CD4-positive, alpha-beta T cell treated with Interleukin-6 at 100 ng/mL for 8 hours (primary cell): ENCODE measurements around the gene TMEM198.
A peak's percentile ranks its signal among the peaks of the same experiment; 100 is the strongest.

Source experiments
- DNase-seq: peaks from one replicate; pipeline ENCODE4 v3.0.0-alpha.2; 2020; ENCODE audit warnings: mixed read lengths, low spot score

TMEM198 gene

DNA sequence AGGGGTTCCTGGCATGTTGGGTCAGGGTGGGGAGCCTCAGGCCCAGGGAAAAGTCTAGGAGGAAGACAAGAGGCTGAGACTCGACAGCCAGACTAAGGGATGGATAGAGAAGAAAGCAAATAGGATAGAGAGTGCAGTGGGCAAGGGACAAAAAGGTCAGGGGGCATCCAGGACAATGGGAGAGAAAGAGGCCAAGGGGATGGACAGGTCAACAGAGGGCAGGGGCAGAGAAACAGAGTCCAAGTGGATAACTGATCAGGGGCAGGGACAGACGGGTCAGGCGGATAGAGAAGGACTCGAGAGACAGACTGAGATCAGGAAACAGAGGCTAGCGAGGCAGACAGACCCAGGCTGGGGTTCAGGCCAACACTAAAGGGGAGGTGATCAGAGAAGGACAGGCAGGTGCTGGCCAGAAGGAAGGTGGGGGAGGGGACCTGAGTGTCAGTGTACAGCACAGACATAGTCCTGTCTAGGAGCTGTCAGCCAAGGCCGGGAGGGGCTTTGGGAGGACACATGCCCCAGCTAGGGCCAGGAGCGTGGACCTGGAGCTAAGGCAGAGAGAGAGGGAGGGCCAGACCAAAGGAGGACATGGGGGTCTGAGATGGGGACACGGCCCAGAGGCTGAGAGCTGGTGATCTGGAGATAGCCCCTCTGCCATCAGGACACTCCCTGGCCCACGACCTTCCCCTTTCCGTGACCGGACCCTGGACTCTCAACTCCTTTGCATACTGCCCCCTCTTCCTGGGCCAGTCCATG, 17.3 kb upstream of the TMEM198 start:
- no peak for DNase-seq

DNA sequence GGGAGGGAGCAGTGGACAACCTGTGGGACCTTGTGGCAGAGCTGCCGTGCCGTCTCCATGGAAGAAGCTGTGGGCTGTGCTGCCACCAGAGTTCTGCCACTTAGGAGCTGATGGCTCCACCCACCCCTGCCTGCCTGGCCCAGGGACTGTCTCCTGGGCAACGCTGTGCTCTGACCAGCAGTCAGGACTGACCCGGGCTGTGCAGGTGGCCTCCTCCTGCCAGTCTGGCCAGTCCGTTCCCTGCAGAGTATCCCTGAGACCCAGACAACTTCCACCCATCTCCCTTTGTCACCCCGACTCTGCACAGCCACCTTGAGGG, 16.8 kb upstream of the TMEM198 start:
- DNase-seq: no peak

DNA sequence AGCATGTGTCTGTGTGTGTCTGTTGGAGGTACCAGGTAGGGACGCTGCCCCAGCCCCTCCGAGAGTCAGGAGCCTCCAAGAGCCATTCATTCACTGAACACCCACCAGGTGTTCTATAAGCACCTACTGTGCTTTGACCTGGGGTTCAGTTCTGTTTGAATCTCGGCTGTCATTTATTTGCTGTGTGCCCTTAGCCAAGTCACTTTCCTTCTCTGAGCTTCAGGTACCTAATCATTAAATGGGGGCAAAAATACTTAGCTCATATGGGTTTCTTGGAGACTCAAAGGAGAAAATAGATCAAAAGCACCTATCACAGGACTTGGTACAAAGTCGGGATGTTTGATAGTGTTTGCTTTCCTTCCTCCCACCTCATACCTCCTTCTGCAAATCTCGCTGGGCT, 16.4 kb upstream of the TMEM198 start:
- no peak for DNase-seq

DNA sequence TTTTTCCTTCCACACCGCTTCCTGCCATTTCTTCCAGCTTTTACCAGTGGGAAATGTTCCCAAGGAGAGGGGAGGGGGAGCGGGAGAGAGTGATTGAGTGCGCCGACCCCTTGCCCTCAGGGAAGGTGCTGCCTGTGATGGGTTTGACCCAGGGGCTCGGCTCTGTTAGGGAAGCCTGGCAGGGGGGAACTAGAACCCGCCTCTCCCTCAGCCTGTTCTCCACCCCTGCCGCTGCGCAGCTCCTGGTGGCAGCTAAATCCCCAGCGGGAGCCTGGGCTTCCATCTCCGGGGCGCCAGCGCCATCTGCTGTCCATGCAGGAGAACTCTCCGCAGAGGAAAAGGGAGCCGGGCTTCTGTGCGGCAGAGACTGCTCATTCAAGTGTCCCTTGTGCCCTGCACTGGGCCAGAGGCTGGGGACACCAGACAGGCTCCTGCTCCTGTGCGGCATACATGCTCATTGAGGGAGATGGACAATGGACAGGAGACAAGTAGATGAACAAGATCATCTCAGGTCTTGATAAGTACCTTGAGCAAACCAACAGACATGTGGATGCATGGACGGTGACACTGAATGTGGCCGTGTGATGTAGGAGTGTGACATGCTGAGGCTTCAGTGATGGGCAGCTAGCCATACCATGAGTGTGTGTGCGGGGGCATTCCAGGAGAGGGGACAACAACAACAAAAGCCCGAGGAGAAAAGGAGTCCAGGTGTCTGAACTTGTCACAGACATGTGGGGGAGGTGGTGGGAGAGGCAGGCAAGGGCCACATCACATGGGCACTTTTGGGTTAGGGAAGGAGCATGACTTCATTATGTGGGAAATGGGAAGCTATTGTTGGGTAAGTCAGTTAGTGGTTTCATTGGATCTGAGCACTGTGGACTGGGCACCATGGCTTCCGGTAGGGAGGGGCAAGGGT, 13.5 kb upstream of the TMEM198 start:
- peak; percentile 80 for DNase-seq

DNA sequence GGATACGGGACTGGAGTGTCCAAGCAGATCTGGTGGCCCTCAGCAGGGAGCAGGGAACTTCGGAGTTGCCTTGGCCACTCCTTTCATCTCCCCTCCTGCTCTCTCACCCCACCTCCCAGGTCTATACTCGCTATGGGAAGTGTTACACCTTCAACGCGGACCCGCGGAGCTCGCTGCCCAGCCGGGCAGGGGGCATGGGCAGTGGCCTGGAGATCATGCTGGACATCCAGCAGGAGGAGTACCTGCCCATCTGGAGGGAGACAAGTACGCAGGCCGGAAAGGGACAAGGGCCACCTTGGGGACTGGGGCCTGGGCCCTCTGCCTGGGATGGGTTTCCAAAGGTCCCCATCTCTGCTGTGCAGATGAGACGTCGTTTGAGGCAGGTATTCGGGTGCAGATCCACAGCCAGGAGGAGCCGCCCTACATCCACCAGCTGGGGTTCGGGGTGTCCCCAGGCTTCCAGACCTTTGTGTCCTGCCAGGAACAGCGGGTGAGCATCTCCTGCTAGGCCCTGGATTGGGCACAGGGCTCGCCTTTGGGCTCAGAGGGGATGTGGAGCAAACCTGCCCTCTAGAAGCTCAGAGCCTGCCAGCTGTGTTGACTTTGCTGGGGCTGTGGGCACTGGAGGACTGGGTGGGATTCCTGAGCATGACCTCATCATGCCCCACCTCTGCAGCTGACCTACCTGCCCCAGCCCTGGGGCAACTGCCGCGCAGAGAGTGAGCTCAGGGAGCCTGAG, 12.0 kb upstream of the TMEM198 start:
- DNase-seq: no peak

DNA sequence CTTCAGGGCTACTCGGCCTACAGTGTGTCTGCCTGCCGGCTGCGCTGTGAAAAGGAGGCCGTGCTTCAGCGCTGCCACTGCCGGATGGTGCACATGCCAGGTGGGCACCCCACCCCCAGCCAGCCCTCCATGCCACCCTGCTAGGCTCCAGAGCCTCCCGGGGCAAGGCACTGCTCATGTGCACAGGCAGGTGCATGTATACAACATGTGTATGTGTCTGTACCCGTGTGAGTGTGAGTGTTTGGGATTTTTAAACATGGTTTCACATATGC, 11.5 kb upstream of the TMEM198 start:
- DNase-seq: no peak

DNA sequence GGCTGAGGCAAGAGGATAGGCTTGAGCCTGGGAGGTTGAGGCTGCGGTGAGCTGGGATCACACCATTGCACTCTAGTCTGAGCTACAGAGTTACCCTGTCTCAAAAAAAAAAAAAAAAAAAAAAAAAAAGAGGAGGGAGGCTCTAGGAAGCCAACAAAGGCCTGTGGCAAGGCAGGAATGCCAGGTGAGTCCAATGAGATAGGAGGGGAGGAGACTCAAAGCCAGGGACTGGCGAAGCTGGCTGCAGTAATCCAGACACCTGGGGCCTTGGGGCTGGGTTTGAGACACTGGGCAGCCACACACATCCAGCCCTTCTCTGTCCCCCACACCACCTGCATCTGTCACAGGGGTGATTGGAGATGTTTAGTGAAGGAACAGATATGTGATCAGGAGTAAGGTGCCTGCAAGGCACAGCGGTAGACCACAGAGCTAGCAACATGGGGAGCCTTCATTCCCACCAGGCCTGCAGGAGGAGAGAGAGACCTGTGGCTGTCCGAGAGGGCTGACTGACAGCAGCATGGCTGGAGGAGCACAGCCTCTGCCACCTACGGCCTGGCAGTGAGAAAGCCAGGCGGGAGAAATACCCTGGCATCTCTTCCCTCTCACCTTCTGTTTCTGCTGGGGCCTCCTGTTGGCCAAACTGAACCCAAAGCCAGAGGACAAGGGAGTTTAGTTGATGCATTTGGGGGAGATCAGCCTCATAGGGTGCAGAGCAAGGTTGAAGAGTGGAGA, 9.7 kb upstream of the TMEM198 start:
- DNase-seq: no peak

DNA sequence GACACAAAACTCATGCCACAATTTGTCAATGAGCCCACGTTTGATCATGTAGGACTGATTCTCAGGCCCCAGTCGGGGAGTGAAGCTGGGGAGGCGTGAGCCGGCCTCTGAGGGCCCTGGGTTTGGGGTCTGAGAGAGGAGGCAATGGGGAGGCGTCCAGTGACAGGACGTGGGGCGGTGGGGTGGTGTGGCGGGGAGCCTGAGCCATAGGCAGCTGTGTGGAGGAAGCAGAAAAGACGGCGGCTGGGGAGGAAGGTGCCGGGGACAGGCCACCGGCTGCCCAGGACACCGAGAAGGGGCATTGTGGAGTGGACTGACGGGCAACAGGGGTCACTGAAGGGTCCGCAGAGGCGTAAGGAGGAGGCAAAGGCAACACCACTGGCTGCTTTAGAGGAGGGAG, 7.4 kb upstream of the TMEM198 start:
- DNase-seq: no peak

DNA sequence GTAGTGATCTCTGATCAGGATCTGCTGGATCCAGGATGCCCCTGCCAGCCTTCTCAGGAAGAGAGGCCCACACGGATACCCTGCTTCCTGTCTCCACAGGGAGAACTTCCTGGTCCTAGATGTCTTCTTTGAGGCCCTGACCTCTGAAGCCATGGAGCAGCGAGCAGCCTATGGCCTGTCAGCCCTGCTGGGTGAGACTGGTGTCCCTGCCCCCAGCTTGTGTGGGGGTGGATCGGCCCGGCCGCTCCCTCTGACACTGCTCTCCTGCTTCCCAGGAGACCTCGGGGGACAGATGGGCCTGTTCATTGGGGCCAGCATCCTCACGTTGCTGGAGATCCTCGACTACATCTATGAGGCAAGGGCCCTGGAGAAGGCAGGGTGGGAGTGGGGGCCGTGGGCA, 6.9 kb upstream of the TMEM198 start:
- no peak for DNase-seq

DNA sequence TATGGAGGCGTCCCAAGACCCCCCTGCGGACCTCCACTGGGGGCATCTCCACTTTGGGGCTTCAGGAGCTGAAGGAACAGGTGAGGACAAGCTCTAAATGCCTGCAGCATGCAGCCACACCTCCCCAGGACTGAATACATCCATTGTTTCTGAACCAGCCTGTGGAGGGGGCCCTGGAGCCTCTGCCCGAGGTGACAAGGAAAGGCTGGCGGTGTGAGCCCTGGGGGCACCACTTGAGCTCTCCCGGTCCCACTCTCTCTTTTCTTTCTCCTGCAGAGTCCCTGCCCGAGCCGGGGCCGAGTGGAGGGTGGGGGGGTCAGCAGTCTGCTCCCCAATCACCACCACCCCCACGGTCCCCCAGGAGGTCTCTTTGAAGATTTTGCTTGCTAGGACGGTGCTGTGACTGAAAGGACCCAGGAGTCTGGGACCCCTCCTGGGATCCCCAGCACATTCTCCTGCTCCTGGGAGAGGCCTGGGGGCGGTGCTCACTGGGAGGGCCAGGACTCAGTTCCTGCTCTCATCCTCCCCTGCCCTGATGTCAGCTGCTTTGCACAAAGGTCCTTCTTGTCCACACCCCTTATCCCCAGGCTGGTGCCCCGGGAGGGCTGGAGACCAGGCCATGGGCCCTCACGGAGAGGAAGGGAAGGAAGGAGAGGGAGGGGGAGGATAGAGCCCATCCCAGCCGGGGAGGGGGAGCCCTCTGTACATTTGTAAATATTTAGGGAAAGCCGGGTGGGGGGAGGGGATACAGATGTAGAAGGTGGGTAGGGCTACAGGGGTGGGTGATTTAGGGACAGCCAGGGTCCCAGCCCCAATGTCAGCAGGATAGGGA, 6.0 kb upstream of the TMEM198 start:
- DNase-seq: no peak

DNA sequence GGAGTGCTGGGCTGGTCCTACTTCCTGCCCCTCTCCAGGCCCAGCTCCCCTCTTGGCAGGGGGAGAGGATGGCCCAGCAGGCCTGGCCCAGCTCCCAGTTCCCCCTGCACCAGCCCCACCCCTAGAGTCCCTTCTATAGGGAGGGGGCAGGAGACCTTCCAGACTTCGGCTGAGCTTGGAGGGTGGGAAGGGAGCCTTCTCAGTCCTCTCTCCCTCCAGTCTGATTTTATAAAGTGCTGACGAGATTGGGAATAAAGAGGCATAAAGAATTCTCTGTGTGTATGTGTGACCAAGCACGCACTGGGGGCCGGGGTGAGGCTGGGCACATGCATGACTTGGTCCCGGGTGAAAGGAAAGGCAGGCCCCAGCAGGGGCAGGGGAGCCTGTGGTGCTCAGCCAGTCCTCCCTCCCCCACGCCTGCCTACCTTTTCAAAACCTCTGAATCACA, 5.3 kb upstream of the TMEM198 start:
- no peak for DNase-seq

DNA sequence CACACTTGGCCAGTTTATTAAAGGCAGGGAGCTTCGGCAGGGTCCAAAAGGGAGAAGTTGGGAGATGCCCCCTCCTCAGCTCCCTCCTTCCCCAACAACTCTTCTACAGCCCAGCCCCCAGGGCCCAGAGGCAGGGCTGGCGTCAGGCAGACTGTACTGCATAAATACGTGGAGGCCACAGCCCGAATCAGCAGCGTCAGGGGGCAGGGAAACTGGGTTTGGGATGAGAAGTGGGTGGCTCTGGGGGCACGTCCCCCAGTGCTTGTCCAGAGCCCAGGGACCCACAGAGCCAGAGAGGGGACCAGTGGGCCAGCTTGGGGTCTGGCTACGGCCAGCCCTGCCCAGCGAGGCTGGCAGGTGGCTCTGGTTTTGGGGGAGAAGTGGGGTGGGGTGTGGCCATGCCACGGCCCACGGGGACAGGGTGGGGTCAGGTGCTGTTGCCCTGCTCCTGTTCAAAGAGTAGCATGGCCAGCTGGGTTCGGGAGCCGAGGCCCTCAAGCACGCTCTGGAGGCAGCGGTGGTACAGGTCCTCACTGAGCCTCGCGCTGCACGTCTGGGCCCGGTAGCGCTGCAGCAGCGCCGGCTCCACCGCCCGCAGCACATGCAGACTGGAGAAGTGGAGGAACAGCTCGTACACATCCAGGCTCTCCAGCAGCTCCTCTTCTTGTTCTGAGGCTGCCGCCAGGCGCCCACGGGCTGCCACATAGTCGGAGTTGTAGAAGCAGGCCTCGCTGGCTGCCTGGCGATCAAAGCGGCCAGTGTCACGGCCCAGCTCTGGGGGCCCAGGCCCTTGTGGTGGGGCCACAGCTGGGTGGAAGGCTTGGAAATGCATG, 4.7 kb upstream of the TMEM198 start:
- no peak for DNase-seq

DNA sequence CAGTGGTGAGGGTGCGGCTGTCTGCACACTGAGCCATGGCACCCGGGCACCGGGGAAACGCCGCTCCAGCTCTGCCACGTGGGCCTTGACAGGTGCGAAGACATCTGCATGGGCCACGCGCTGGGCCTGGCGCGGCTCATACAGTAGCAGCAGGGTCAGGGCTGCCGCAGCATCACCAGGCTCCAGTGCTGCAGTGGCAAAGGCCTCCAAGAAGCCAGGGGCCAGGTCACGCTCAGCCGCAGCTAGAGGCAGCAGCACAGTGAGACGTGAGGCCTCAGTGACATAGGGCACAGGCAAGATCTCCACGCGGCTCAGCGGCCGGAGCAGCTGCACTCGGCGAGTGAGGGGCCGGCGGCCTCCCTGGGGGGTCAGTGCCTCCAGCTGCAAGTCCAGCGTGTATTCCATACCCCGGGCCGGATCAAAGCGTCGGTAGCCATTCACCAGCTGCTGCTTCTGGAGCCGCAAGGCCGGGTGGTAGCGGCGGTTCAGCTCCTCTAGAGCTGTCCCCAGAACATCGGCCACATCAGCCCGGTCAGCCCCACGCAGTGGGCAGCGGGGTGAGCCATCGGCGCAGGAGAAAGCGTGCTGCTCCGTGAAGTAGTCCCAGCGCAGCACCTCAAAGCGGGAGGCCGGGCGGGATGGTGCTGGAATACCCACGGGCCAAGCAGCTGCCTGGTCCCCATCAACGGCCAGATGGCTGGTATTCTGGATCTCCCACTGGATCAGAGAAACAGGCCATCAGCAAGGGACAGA, 3.7 kb upstream of the TMEM198 start:
- no peak for DNase-seq

DNA sequence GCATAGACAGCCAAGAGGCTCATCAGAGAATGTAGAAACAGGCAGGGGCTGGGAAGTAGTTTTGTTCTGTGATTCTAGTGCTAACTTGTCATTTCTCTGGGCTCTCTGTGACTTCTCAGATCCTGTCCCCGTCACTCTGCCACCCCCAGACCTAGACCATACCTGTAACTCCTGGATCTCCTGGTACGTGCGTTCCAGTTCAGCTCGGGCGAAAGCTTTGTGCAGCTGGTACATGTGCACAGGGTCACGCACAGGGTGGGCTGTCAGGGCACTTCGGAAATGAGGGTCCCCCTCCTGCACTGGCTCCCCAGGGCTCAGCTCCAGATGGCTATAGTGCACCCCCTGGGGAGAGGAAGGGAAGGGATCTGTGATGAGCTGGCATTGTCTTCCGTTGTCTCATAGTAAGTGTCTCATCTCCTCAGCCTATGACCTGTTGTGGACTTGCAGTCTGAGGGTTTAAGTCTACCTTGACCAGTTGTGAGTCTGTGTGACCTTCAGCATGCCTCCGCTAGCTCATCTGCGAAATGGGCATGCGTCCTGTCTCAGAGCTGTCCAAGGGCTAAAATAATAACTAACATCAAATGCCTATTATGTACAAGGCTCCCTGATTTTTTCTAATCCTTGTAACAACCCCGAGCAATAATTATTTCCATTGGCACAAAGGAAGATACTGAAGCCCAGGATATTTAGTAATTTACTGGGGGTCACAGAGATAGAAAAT, 2.9 kb upstream of the TMEM198 start:
- no peak for DNase-seq

DNA sequence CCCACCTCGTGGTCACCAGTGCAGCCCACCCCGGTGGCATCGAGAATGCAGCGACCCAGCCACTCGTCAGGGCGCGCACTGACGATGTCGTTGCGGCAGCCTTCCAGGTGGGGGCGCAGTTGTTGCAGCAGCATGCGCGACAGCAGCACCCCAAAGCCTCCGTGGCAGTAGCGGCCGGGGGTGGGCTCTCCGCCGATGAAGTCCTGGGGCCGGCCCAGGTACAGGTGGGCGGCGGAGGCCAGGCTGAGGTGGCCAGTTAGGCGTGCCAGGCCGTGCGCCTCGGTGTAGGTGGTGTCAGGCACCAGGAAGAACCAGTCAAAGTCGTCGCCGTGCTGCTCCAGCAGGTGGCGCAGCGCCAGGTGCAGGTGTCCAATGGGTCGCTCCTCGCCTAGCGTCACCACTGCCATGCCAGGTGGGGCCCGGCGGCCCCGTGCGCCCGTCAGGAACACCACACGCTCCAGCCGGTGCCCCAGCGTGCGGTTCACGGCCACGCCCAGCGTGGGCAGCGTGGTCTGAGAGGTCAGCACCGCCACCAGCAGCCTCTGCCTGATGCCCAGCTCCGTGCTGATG, 2.1 kb upstream of the TMEM198 start:
- peak; percentile 85 for DNase-seq

DNA sequence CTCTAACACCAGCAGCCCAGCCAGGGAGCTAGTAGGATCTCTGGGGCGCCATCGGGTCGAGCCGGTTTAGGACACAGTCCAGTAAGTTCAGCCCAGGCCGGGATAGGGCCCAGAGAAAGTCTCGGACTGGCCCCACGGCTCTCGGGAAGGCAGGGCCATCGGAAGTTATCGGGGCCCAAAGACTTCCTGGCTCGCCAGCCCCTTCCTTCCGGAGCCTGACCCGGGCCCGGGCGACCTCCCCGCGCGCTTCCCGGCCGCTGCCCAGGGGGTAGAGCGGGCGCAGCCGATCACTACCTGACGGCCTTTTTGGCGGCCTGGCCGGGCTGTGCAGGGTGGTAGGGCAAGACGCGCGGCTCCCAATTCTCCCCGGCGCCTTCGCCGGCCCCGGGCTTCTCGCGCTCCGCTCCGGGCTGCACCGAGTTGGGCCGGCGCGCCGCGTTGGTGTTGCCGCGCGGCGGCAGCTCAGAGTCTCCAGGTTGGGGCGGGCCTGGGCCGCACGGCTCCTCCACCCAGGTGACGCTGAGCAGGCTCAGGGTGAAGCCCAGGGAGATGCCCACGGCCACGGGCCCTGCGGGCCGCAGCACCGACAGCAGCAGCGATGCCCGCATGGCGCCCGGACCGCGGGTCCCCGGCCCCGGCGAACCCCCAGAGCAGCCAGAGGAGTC, 765 bp upstream of the TMEM198 start:
- DNase-seq: no peak

DNA sequence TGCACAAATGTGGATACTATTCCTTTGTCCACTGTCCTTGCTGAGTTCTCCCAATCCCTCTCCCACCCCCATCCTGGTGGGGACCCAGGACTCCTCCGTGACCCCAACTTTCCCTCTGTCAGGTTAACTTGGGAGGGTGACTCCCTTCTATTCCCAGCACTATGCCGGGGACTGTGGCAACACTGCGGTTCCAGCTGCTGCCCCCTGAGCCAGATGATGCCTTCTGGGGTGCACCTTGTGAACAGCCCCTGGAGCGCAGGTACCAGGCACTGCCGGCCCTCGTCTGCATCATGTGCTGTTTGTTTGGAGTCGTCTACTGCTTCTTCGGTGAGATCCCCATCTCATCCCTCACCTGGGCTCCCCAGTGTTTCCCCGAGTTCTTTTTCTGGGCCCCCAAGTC, 739 bp downstream of the TMEM198 start:
- DNase-seq: no peak

DNA sequence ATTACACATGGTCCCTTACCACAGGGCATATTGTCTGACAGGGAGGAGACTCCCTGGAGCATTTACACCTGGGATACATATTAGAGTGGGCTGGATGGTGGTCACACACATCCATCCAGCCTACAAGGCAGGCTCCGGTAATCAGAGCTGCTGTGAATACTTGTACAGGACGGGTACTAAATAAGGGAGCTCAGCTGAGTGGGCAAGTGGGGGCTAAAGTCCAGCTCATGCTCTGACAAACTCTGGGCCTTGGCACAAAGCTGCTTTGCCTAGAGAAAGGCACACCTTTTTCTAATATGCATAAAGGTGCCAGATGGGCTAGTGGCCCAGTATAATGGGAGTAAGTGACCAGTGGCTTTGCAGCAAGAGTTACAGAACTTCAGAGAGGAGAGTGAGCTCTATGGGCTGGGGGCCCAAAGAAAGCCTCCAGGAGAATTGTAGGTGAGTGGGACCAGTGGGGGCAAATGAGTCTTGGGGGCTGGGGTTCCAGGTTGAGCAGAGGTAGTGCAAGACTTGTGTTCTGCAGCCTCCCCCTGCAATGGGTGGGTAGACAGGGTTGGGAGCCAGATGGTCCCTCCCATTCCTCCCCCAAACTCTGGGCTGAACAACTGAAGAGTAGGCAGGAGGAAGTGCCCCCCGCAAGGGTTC, 1.6 kb downstream of the TMEM198 start:
- no peak for DNase-seq
